Right atrium auricular region (tissue), 2 donors: ENCODE results near the gene NCOA5. TPM values are rescaled to one million over a fixed set of nuclear protein-coding genes. Genes with fewer than 3 reads are reported as not detected.
A peak's percentile ranks its signal among the peaks of the same experiment; 100 is the strongest.

ENCODE experiments used
- DNase-seq: peaks from one replicate; pipeline ENCODE4 v3.0.0-alpha.2; 2019; ENCODE audit warnings: low spot score
- H3K27ac ChIP-seq, 2 donors: fragments of 200-600 bp; sonication (generic); 1 replicate in 1 of 2; 2 replicates in 1 of 2; pipeline ENCODE4 v1.5.1; 2016 to 2019
- H3K27me3 ChIP-seq, 2 donors: fragments of 200-600 bp; sonication (generic); one replicate each; pipeline versions ENCODE4 v1.5.1 to v1.6.0; 2017 to 2019
- H3K36me3 ChIP-seq: fragments of 200-600 bp; sonication (generic); one replicate; pipeline ENCODE4 v1.5.1; 2016
- H3K4me1 ChIP-seq, 2 donors: fragments of 200-600 bp; sonication (generic); one replicate each; pipeline versions ENCODE4 v1.5.1 to v1.6.0; 2017 to 2019
- H3K4me3 ChIP-seq, 2 donors: fragments of 200-600 bp; sonication (generic); 1 replicate in 1 of 2; 2 replicates in 1 of 2; pipeline ENCODE4 v1.5.1; 2017 to 2019; ENCODE audit warnings: mild to moderate bottlenecking in 1 of 2, moderate library complexity in 1 of 2
- H3K9me3 ChIP-seq, 2 donors: fragments of 200-600 bp; sonication (generic); one replicate each; pipeline ENCODE4 v1.5.1; 2019
- total RNA-seq, 2 donors: library from RNA; depleted of rRNA; stranded (reverse); fragments of >200 nt; gene quantifications; one replicate each; pipeline ENCODE4 v1.1.0, GENCODE V29; 2016
- TF ChIP-seq, protein P1 (sequence below), 2 donors: fragments of 200-600 bp; sonication (generic); IDR thresholded peaks; one replicate each; pipeline ENCODE4 v1.5.1; 2019; ENCODE audit warnings: antibody characterized with exemption in 2 of 2

NCOA5 gene
- total RNA-seq, 2 donors from 2014 or later = 17.8 to 23.3 TPM

DNA sequence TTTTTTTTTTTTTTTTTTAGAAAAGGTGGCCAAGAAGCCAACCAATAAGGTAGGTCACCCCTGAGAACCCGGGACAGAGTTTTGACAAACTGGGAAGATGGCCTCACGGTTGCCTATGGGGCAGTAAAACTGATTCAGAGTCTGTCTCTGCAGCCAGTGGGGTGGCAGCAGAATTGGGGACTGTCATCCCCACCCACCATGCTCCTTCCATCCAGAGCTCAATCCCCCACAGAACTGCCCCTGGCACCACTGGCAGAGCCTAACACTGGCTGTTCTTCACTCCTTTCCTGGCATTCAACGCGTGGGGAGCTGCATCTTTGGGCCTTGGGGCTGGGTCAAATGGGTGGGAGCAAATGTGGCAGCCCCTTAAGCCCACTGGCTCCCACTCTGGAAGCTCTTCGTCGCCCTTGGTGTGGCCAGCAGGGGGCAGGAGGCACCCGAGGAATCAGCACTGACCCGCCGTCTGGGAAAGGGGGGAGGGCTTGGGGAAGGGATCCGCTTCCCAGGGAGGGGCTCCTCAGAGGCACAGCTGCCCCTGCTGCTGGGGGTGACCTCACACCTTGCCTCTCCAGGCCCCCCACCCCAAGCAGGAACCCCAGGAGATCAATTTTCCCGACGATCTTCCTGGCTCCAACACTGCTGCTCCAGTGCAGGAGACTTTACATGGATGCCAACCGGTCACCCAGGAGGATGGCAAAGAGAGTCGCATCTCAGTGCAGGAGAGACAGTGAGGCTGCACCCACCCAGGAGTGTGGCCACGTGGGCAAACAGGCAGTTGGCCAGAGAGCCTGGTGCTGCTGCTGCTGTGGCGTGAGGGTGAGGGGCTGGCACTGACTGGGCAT lies 38.8 kb upstream of the NCOA5 start:
- Histone ChIP-seq H3K4me1 (peaks cover 0 to 18% of the 10 kb centered on the region in 2 donors), H3K27me3 (no peaks in the 10 kb centered on the region), H3K36me3 (no peaks in the 10 kb centered on the region), H3K27ac (no peak overlapping the region), H3K9me3 (no peaks in the 10 kb centered on the region), H3K4me3 (no peak overlapping the region)
- no peak for DNase-seq
- TF ChIP-seq, protein P1, sequence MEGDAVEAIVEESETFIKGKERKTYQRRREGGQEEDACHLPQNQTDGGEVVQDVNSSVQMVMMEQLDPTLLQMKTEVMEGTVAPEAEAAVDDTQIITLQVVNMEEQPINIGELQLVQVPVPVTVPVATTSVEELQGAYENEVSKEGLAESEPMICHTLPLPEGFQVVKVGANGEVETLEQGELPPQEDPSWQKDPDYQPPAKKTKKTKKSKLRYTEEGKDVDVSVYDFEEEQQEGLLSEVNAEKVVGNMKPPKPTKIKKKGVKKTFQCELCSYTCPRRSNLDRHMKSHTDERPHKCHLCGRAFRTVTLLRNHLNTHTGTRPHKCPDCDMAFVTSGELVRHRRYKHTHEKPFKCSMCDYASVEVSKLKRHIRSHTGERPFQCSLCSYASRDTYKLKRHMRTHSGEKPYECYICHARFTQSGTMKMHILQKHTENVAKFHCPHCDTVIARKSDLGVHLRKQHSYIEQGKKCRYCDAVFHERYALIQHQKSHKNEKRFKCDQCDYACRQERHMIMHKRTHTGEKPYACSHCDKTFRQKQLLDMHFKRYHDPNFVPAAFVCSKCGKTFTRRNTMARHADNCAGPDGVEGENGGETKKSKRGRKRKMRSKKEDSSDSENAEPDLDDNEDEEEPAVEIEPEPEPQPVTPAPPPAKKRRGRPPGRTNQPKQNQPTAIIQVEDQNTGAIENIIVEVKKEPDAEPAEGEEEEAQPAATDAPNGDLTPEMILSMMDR (IDR thresholded peaks at IDR 0.05) = peak; percentile 55 to 77

DNA sequence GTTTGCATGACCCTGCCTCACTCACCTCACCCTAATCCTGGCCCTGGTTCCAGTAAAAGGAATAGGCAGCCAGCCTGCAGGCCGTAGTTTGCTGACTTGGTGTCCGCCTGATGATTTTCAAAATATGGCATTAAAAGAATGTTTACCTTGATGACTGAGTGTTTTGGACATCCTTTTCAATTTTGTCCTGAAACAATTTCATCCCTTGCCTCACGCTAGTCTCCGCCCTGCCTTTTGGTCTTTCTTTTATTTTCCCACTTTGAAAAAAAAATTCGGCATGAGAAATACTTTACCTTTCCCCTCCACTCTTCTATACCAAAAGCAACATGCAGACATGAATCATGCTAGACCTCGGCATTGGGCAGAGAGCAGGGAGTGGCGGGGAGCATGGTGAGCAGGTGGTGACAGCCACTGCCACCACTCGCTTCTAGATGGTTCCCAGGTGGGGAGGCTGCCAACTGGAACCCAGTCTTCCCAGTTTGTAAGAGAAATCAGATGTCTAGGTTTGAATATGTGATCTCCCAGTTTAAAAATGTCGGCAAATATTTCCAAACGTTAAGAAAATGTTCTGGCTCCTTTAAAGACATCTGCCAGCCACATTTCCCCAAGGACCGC lies 37.7 kb upstream of the NCOA5 start:
- Histone ChIP-seq H3K9me3 (no peaks in the 10 kb centered on the region), H3K4me3 (no peak overlapping the region), H3K27me3 (no peaks in the 10 kb centered on the region), H3K27ac (no peak overlapping the region), H3K4me1 (peaks cover 0 to 13% of the 10 kb centered on the region in 2 donors), H3K36me3 (no peaks in the 10 kb centered on the region)
- TF ChIP-seq, protein P1 (IDR thresholded peaks at IDR 0.05) = no peak
- no peak for DNase-seq

DNA sequence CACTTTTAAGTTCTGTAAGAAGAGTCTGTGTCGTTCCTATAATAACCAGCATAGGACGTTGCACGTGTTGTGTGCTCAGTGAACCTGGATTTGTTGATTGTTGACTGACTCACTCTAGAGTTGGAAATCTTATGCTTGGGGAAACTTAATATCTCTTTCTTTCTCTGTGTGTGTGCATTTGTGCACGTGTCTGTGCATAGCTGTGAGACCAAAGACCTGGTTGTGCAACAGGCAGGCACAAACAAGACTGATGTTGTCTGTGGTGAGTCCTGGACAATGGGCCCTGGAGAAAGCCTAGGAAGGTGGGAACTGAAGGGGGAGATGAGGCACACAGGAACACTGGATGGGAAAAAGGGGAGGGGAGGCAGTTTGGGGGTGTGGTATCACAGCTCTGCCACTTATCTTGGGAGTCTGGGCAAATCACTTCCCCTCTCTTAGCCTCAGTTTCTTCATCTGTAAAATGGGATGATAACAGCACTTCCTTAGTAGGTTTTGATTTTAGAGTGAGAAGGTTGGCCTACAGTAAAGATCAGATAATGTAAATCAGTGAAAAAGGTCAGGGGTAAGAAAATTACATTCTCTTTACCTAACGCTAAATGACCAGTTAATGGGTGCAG lies 36.8 kb upstream of the NCOA5 start:
- H3K4me3 ChIP-seq = no peak overlapping the region
- TF ChIP-seq, protein P1 (IDR thresholded peaks at IDR 0.05) = no peak
- no peaks in the 10 kb centered on the region for H3K36me3 ChIP-seq
- DNase-seq = no peak
- H3K27ac ChIP-seq = no peak overlapping the region
- no peaks in the 10 kb centered on the region for H3K27me3 ChIP-seq
- H3K9me3 ChIP-seq = no peaks in the 10 kb centered on the region
- H3K4me1 ChIP-seq = peaks cover 0 to 18% of the 10 kb centered on the region in 2 donors

DNA sequence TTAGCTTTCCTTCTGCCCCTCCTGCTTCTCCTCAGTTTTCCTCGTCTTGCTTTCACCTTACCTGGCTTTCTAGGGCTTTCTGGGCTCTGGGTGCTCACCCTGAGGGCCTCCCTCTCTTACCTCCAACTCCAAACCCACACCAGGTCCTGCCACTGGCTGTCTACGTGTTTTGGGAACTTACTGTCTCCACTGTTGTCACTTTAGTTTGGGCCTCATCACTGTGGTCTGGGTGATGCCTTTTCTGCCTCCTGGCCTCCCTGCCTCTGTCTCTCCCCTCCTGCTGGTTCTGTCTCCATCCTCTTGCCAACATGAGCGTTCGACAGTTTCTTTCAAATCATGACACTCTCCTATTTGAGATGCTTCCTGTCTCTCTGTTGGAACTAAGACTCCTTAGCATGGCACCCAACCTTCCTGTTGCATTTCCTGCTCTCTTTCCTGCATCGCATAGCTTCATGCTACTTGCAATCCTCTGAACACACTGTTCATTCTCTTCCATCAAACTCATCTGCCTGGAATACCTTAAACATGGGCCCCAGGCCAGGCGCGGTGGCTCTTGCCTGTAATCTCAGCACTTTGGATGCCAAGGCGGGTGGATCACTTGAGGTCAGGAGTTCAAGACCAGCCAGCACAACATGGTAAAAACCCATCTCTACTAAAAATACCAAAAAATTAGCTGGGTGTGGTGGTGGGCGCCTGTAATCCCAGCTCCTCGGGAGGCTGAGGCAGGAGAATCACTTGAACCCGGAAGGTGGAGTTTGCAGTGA lies 33.9 kb upstream of the NCOA5 start:
- DNase-seq = no peak
- no peak overlapping the region for H3K4me3 ChIP-seq
- H3K27ac ChIP-seq = no peak overlapping the region
- peaks cover 0 to 24% of the 10 kb centered on the region in 2 donors for H3K4me1 ChIP-seq
- TF ChIP-seq, protein P1 (IDR thresholded peaks at IDR 0.05) = no peak
- no peaks in the 10 kb centered on the region for H3K27me3 ChIP-seq
- H3K9me3 ChIP-seq = no peaks in the 10 kb centered on the region
- no peaks in the 10 kb centered on the region for H3K36me3 ChIP-seq
